Endothelial cell of umbilical vein (primary cell): ENCODE data around the gene PLCH1.

Source experiments
- CTCF ChIP-seq, 2 donors: IDR thresholded peaks; 1 replicate in 1 of 2; 2 replicates in 1 of 2; pipeline ENCODE4 v1.5.1; 2011; ENCODE audit warnings: low read length in 2 of 2, mild to moderate bottlenecking in 2 of 2, moderate library complexity in 2 of 2, control low read depth in 1 of 2, inconsistent platforms in 1 of 2, low read depth in 1 of 2; ENCODE audit not compliant: insufficient read depth in 1 of 2; ENCODE audit errors: extremely low read depth in 1 of 2
- POLR2A ChIP-seq: IDR thresholded peaks from 2 replicates; pipeline ENCODE4 v1.6.1; 2012; ENCODE audit warnings: low read depth, mild to moderate bottlenecking, control low read depth, low read length
- POLR2AphosphoS5 ChIP-seq: IDR thresholded peaks from 2 replicates; pipeline ENCODE4 v1.6.1; 2012; ENCODE audit warnings: low read depth, mild to moderate bottlenecking, control low read depth, low read length, moderate library complexity; ENCODE audit not compliant: insufficient read depth

- TF ChIP-seq POLR2AphosphoS5 = no peak
- TF ChIP-seq CTCF (IDR thresholded peaks at IDR 0.05; ENCODE audit: extremely low read depth in 1 of 2, insufficient read depth in 1 of 2, low read depth in 1 of 2, low read length in 2 of 2) = no peak
- TF ChIP-seq POLR2A = no peak
These were observed 296.3 kb downstream of the PLCH1 start for GRCh38 chr3:155448531-155448930.
